C1 segment of cervical spinal cord (tissue), 14 donors: Measurements from ENCODE around the gene CLDN34.

Experiments
- DNase-seq, 14 donors: peaks; one replicate each; lab custom pipeline; 2025; lab: John Stamatoyannopoulos, UW

Gene CLDN34, protein sequence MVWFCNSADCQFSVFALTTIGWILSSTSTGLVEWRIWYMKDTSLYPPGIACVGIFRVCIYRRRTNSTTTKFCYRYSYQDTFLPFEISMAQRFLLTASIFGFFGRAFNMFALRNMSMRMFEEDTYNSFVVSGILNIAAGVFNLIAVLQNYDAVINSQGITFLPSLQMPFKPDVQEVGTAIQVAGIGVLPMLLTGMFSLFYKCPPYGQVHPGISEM

DNA sequence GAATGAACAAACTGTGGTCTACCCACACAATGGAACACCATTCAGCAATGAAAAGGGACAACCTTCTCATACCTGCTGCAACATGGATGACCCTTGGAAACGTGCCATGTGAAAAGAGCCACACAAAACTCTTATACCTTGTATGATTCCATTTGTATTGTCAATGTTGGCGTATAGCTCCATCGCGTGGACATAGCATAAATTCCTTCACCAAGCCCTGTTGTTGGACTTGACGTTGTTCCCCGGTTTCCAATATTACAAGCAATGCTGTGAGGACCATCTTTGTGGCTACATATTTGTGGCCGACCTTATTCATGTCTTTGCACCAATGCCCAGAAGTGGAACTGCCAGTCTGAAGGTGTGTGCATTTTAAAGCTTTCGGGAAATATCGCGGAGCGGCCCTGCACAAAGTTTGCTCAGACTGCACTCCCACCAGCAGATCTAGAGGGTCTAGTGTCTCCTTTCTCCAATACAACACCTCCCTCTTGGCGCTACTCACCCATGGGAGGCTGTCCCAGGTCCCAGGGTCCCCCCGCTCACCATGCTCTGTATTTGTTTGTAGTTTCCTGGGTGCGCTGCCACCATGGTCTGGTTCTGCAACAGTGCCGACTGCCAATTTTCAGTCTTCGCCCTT is at the start of gene CLDN34:
Gene CLDN34 (plus strand): TSS at position 584 of the 634 bp plus-strand sequence. CDS start 0 bp downstream, at position 584.
- DNase-seq = no peak

DNA sequence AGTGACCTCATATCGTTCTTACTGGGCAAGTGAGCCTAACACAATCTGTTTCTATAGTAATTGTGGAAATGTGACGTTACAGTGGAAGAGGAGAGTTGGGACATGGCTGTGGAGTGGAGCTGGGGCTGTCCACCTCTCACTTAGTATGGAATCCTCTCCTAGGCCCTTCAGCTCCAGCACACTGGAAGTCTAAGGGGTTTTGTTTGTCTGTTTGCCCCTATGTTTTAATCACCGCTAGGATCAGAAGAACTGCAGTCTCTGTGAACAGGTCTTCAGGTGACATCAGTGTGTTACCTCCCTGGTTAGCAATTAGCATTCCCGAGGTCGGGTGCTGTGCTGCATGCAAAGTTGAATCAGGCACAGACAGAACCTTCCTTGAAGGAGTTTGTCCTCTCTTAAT is 49.3 kb upstream of the CLDN34 start:
- no peak for DNase-seq

DNA sequence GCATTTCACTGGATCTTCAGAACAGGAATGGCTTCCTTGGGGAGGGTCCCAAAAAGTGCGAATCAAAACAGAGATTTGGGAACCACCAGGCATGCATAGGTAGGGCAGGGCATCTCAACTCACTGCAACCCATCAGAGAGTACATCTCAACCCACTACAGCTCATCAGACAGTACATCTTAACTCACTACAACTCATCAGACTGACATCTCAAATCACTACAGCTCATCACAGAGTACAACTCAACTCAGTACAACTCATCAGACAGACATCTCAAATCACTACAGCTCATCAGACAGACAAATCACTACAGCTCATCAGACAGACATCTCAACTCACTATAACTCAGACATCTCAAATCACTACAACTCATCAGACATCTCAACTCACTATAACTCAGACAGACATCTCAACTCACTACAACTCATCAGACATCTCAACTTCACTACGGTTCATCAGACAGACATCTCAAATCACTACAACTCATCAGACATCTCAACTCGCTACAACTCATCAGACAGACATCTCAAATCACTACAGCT is 47.5 kb upstream of the CLDN34 start:
- DNase-seq = no peak

DNA sequence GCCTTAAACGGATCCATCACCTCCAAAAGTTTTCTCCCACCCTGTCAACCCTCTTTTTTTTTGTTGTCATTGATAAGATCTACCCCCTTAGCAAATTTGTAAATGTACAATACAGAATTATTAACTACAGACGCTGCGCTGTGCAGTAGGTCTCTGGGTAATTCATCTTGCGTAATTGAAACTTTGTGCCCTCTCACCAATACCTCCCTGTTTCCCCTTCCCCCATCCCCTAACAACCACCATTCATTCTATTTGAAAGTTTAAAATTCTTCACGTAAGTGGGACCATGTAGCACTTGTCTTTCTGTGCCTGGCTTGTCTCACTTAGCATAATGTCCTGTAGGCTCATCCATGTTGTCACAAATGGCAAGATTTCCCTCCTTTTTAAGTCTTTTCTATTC is 45.8 kb upstream of the CLDN34 start:
- no peak for DNase-seq

DNA sequence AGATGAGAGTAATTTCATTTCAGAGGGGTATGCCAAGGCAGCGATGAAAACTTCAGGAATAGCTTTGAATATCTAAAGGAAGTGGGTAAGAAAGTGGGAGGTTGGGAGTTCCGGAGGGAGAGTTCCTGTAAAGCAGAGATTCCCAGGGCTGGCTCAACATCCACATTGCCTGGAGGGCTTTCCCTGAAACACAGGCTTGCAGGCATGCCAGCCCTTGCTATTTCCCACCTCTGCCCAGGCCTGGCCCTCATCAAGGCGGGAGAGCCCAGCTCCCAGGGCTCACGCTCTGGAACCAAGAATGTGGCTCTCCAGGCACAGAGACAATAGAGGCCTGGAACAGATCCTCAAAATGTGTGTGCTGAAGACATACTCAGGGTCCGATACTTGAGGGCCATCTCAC is 43.8 kb upstream of the CLDN34 start:
- DNase-seq = no peak

DNA sequence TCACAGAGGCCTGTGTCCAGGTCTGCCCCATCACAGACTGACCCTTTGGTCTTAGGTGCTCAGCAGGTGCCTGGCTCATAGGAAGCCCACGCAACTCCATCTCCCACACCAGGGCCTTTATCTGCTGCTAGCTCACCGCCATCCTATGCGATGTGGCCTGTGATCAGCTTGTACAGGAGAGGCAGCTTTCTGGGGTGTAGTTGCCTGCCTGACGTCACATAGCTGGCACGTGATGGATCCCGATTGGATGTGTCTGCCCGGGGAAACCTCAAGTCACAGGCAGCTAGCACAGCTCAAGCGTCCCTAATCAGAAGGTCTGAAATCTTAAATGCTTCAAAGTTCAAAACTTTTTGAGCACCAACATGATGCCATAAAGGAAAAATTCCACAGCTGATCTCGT is 41.2 kb upstream of the CLDN34 start:
- DNase-seq = no peak

DNA sequence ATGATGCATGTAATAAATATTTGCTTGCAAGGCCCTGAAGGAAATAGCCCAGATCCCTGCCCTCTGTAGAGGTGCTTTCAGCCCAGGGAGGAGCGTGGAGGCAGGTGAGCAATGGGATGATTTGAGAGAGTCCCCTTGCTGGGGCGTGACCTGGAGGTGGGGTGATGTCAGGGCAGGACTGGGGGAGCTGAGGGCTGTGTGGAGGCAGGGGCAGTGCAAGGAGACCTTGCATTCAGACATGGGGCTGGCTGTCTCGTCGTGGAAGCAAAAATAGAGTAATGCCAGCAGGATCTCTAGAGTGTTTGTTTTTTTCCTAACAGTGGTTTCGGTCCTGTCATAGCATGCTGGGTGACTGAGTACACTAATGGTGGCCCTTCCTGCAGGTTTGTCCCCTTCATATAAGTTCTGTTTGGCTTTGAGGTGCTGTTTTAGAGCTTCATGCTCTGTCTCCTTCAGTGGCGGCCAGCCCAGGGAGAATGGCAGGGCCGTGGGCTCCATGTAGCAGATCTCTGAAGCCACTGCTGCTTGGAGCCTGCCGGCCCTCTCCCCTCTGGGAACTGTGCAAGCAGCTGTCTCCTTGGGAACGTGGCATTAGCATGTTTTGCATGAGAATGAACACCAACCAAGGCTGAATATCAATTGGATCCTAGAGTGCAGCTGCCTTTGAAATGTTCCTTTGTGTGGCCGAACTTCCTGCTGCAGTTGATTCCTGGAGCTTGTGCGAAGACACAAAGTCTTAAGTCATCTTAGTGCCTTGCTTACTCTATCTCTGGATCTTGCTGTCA is 39.3 kb upstream of the CLDN34 start:
- peak in 8 of 14 donors; percentile 4 to 45 (median 16) for DNase-seq

DNA sequence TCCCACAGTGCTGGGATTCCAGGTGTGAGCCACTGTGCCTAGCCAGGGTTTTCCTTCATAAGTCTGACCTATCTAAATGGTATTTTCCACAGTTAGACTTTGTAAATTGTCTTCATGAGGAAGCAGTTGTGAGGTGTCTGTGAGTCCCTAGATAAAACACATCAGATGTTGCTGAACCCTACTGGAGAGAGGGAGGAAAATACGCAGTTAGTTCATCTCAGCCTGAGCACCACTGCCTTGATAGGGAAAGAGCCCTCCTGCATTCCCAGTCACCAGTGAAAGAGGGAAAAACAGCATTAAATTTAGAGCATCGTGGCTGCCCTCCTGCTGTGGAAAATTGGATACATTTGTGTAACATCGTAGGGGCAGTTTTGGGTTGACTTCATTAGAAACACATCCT is 31.7 kb upstream of the CLDN34 start:
- no peak for DNase-seq

DNA sequence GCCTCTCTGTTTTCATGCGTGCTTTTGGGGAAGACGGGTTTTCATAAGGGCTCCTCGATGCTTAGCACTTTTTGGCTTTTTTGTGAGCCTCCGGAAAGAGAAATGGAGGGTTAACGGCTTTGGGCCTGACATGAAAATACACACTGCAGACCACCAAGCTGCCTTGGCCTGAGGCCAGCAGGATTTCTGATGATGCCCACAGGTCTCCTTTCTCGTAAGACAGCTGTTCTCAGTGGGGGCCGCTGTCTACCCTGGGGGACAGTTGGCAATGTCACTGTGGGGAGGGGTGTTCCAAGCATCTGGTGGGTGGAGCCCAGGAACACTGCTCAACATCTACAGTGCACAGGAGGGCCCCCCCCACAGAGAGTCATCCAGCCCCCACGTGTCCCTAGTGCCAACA is 29.4 kb upstream of the CLDN34 start:
- no peak for DNase-seq

DNA sequence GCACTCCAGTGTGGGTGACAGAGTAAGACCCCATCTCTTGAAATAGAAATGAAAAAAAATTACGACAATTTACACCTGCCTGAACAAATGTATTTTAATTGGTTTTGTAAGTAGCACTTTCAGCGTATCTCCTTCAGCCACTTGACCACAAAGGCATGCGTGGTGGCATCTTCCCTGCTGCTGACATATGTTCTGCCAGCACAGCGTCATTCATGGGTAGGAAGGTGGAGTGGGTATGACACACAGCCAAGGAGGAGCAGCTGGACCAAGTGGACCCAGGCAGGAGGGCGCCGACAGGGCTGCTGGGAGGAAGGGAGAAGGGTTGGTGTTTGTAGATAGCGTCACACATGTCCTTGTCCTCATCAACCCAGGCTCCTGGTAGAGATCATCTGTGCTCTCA is 28.6 kb upstream of the CLDN34 start:
- no peak for DNase-seq

DNA sequence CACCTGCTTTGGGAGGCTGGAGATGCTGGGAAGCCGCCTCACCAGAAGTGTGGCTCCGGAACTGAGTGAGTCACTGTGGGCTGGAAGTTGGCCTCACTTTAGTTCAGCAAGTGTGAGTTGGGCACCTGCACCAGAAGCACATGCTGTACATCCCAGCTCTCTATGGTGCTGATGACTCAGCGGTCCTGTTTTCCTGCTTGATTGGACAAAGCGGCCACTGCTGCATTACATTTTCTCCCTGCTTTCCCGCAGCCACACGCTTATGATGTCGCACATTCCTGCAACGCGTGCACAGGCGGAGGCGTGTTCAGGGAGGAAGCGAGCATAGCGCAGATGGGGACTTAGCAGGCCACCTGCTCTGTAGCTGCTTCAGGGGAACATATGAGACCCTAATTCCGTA is 26.7 kb upstream of the CLDN34 start:
- DNase-seq = peak in 1 of 14 donors; percentile 6

DNA sequence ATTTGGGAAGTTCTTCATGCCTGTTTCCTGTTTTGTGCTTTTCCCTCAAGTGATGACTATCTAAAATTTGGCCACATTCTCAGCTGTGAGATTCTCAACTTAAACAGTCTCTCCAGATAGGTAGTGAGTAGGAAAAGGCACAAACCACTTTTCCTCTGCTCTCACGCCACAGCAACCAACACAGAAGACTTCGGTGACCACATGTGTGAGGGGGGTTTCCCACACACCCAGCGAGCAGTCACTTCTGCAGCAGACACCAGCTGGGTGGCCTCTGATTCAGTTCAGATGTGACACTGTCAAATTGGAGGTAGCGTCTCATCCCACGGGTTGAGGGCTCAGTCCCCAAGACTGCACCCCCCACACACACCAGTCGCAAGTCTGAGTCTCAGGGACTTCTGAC is 25.1 kb upstream of the CLDN34 start:
- no peak for DNase-seq

DNA sequence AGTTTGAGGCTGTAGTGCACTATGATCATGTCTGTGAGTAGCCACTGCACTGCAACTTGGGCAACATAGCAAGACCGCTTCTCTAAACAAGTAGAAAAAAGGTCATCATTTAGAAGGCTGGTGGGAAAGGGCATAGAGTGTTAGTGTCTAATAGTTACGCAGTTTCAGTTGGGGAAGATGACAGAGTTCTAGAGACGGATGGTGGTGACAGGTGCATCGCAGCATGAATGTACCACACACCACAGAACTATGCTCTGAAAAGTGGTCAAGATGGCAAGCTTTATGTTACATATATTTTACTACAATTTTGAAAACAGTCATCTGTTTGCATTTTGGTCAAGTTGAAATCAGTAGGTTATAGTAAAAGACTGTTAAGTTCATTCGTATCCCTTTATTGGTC is 23.7 kb upstream of the CLDN34 start:
- no peak for DNase-seq

DNA sequence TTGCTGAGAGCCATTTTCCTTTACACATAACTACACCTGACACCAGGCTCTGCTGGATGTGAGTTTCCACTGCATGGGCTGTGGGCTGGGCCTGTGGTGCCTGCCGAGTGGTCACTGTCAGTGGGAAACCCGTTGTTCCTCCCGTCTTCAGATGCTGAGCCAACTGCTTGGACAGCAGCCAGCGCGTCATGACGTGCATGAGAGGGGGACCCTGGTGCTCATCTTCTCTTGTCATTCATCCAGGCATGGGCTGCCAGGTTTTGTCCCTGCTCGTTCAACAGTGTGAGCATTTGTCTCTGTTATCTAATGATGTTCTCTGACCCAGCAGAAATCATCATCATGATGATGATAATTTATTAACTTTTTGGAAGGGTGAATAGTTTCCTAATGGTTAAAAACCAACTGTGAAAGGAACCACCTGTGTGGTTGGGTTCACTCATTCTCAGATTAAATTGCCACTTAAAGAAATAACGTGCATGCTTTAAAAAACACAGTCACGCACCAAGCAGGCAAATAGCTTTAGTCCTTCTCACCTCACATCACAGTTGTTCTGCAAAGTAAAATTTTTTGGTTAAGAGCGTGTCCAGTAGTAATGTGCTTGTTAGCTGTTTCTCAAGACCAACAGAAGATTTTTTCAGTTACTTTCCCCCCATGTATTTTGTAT is 19.9 kb upstream of the CLDN34 start:
- DNase-seq = no peak

DNA sequence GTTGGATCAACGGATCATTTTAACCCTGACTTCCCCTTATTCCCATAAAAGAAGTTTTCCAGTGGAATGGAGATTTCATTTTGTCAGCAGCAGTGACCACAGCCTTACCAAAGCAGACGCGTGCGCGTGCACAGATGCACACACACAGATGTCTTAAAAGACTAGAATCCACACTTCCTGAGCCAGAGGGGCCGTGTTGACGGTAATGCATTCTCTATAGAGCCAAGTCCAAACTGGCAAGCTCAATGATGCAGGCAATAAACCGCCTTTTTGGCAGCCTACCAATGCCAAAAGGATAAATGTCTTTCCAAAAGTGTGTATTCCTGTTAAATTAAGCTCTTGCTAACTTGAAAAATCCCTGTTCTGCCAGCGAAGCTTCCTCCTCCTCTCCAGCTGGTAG is 18.8 kb upstream of the CLDN34 start:
- no peak for DNase-seq

DNA sequence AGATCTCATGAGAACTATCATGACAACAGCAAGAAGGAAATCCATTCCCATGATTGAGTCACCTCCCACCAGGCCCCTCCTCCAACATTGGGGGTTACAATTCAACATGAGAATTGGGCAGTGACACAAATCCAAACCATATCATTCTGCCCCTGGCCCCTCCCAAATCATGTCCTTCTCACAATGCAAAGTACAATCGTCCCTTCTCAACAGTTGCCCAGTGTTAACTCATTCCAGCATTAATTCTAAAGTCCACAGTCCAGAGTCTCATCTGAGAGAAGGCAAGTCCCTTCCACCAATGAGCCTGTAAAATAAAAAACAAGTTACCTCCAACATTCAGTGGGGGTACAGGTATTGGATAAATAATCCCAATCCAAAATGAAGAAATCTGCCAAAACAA is 14.9 kb upstream of the CLDN34 start:
- no peak for DNase-seq

DNA sequence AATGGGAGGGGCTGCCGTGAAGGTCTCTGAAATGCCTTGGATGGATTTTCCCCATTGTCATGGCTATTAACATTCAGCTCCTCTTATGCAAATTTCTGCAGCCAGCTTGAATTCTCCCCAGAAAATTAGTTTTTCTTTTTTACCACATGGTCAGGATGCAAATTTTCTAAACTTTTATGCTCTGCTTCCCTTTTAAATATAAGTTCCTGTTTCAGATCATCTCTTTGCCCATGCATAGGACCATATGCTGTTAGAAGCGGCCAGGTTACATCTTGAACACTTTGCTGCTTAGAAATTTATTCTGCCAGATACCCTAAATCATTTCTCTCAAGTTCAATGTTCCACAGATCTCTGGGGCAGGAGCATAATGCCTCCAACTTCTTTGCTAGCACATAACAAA is 13.8 kb upstream of the CLDN34 start:
- no peak for DNase-seq

DNA sequence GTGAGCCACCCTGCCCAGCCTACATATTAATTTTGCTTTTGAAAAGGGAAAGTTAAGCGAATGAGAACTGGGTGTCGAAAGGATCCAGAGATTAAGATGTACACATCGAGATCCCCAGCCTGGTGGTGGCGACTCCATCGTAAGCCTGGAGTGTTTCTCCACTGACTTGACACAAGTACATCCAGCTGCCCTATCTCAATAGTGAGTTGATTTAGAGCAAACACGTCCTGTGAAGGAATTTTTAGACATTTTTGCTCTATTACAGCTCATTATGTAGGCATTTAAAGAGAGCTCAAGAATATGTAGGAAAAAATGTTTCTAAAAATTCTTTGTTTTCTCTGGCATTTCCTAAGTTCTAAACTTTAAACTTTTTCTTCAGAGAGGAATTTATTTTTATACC is 11.7 kb upstream of the CLDN34 start:
- no peak for DNase-seq

DNA sequence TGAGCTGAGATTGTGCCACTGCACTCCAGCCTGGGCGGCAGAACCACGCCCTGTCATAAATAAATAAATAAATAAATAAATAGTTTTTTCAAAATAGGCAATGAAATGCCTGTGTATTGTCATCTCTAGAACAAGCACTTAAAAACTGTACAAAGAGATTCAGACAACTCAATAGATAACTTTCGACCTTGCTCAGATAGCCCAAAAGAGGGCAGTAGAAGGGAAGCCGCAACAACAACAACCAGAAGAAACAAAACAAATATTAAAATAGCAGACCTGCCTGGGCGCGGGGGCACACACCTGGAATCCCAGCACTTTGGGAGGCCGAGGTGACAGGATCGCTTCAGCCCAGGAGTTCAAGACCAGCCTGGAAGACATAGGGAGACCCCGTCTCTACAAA is 9.4 kb upstream of the CLDN34 start:
- DNase-seq = no peak

DNA sequence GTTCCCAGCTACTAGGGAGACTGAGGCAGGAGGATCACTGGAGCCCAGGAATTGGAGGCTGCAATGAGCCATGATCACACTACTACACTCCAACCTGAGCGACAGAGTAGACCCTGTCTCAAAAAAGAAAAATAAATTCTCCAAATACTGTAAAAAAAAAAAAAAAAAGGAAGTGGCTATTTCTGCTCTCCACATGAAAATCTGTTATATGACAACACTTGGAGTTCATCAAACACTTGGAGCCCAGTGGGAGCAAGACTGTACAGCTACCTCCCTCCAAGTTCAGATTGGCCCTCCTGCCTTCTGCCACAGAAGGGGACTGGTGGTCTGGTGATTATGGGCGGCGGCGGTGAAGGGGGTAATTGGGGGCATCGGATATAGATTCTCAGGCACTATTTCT is 9.0 kb upstream of the CLDN34 start:
- no peak for DNase-seq

DNA sequence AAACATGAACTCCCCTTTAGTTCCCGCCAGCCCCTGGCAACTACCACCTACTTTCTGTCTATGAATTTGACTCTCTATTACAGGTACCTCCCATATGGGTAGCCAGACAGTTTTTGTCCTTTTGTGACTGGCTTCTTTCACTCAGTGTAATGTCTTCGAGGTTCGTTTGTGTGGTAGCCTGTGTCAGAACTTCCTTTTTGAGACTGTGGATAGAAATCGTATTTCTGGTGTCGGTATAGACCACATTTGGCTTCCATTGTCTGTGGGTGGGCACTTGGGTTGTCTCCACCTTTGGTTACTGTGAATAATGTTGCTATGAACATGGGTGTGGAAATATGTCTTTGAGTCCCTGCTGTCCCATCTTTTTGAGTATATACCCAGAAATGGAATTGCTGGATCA is 5.4 kb upstream of the CLDN34 start:
- DNase-seq = no peak

DNA sequence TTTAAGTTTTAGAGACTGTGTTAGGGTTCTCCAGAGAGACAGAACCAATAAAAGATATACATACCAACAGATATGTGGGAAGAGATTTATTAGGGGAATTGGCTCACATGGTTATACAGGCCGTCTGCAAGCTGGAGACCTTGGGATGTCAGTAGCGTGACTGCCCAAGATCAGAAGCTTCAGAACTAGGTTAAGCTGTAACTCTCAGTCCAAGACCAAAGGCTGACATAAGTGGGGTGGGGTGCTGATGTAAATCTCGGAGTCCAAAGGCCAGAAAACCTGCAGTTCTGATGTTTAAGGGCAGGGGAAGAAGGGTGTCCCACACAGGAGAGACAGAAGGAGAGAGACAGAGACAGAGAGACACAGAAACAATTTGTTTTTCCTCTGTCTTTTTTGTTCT is 10.5 kb downstream of the CLDN34 start:
- no peak for DNase-seq
